ENCODE data around the gene ATP6V1B1.
A peak's percentile ranks its signal among the peaks of the same experiment; 100 is the strongest.
"Not testable (repeated sequence)": the region's sequence is repeated elsewhere in the genome, so short reads cannot be mapped to it uniquely, and the experiment has no call there.

ATP6V1B1 gene

DNA sequence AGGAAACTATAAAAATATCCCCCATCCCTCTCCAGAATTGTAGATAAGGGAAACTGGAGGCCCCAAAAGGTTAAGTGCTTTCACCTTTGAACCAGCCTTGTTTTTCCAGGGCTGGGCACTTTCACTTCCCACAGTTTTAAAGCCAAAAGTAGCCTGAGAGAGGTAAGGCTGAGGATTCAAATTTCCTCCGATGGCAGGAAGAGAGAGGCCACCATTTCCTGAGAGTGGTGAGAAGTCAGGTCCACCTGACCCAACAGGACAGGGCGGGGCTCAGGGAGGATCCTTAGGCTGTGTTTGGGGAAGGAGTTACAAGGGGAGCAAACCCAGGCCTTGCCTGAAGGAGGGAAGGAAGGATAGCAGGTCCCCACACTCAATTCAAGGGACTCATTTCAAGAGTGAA, 63.7 kb downstream of the ATP6V1B1 start:
- no peak for DNase-seq (ENCODE audit: low read depth)

DNA sequence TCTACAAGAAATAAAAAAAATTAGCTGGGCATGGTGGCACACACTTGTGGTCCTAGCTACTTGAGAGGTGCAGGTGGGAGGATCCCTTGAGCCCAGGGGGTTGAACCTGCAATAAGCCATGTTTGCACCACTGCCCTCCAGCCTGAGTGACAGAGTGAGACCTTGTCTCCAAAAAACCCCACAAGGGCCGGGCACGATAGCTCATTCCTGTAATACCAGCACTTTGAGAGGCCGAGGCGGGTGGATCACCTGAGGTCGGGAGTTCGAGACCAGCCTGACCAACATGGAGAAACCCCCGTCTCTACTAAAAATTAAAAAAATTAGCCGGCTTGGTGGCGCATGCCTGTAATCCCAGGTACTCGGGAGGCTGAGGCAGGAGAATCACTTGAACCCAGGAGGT, 64.2 kb downstream of the ATP6V1B1 start:
- not testable (repeated sequence) for DNase-seq (ENCODE audit: low read depth); H3K4me3 ChIP-seq (ENCODE audit: low read depth, low read length)

More for the DNA sequence above, 63.7 kb downstream of the ATP6V1B1 start:
- TF ChIP-seq POLR2A (IDR thresholded peaks at IDR 0.05; ENCODE audit: extremely low read depth, insufficient read length), result no peak
- TF ChIP-seq MYC (IDR thresholded peaks at IDR 0.05; ENCODE audit: low read depth, low read length), result no peak
- TF ChIP-seq, protein P1, sequence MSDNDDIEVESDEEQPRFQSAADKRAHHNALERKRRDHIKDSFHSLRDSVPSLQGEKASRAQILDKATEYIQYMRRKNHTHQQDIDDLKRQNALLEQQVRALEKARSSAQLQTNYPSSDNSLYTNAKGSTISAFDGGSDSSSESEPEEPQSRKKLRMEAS (IDR thresholded peaks at IDR 0.05; ENCODE audit: low read depth, low read length), result no peak
- TF ChIP-seq, protein P2, sequence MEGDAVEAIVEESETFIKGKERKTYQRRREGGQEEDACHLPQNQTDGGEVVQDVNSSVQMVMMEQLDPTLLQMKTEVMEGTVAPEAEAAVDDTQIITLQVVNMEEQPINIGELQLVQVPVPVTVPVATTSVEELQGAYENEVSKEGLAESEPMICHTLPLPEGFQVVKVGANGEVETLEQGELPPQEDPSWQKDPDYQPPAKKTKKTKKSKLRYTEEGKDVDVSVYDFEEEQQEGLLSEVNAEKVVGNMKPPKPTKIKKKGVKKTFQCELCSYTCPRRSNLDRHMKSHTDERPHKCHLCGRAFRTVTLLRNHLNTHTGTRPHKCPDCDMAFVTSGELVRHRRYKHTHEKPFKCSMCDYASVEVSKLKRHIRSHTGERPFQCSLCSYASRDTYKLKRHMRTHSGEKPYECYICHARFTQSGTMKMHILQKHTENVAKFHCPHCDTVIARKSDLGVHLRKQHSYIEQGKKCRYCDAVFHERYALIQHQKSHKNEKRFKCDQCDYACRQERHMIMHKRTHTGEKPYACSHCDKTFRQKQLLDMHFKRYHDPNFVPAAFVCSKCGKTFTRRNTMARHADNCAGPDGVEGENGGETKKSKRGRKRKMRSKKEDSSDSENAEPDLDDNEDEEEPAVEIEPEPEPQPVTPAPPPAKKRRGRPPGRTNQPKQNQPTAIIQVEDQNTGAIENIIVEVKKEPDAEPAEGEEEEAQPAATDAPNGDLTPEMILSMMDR (IDR thresholded peaks at IDR 0.05; ENCODE audit: low read depth, low read length), result no peak
- H3K4me3 ChIP-seq (ENCODE audit: low read depth, low read length), result no peak overlapping the region

DNA sequence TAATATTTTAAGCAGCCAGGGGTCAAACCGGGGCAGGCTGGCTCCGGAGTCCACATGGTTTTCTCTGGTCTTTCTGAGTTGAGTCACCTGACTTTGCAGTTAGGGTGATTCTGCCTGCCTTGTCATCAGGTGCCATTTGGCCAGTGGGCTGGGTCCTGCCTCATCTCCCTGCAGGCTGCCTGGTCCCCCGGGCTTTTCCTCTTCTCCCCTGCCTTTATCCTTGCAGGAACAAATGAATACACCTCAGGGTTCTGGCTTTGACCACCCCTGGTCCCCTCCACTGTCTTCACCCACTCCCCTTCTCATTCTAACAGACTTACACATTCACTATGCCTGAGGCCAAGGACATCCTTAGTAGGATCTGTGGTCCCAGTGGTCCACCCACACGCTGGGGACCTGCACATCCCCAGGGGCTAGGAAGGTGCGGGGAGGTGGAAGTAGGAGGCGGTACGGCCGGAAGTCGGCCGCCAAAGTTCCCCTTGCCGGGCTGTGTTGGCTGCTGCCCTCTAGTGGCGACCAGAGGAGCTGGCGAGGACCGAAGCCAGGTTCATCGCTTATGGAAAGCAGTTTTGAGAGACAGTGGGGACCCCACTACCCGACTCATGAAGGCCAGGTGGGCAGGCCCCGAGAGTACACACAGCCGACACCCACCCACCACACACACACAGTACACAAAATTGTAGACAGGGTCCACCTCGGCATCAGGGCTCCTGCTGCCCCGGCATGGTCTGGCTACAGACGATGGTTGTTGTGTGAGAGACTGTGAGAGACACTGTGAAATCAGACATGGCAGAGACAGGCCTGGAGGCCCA, 65.3 kb downstream of the ATP6V1B1 start:
- TF ChIP-seq POLR2A (IDR thresholded peaks at IDR 0.05; ENCODE audit: extremely low read depth, insufficient read length) (peak; percentile 19), MYC (IDR thresholded peaks at IDR 0.05; ENCODE audit: low read depth, low read length) (peak; percentile 35)
- TF ChIP-seq, protein P2 (IDR thresholded peaks at IDR 0.05; ENCODE audit: low read depth, low read length), result peak; percentile 97
- TF ChIP-seq, protein P1 (IDR thresholded peaks at IDR 0.05; ENCODE audit: low read depth, low read length), result no peak; the same call in 1 of the 2 replicates
- peak; percentile 84 for DNase-seq (ENCODE audit: low read depth)
- H3K4me3 ChIP-seq (ENCODE audit: low read depth, low read length), result peak overlapping the region; percentile 55

DNA sequence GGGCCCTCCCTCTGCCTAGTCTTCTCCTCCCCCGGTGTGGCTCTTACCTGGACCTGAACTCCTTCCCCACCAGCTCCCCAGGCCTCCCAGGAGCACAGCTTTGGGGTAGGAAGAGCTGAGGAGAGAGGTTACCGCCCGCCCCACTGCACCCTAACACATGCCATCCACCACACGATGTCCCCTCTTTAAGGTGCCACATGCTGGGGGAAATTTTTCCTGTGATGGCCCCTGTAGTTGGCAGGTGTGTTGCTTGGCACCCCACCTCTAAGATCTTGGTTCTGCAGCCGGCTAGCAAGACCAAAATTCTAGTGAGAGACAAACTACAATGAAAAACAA, 65.9 kb downstream of the ATP6V1B1 start:
- no peak overlapping the region for H3K4me3 ChIP-seq (ENCODE audit: low read depth, low read length)
- no peak for DNase-seq (ENCODE audit: low read depth)
- TF ChIP-seq MYC (IDR thresholded peaks at IDR 0.05; ENCODE audit: low read depth, low read length) (no peak), POLR2A (IDR thresholded peaks at IDR 0.05; ENCODE audit: extremely low read depth, insufficient read length) (no peak)
- TF ChIP-seq, protein P2 (IDR thresholded peaks at IDR 0.05; ENCODE audit: low read depth, low read length), result no peak

DNA sequence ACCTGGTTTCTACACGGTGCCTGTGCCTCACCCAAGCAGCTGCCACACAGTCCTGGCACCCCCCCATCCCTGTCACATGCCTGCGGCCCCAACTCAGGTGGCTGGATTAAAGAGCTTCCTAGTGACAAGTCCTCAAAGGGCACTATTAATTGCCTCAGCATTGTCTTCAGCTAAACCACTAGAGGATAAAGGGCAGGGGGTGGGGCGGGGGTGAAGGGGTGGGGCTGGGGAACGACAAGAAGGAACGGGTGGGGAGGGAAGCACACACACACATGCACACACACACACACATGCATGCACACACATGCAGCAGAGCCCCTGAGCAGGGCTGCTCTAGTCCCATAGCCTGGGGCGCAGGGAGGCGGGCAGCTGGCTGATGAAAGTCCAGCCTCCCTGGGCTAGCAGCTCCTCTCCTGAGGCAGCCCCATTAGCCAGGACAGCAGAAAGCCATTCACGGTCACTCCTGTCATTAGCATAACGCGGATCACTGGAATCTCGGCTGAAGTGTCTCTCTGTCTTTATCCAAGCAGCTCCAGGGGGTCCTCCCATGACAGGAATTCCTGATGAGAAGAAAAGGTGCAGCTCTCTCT, 66.4 kb downstream of the ATP6V1B1 start:
- no peak for TF ChIP-seq MYC (IDR thresholded peaks at IDR 0.05; ENCODE audit: low read depth, low read length)
- TF ChIP-seq, protein P2 (IDR thresholded peaks at IDR 0.05; ENCODE audit: low read depth, low read length), result no peak
- TF ChIP-seq, protein P1 (IDR thresholded peaks at IDR 0.05; ENCODE audit: low read depth, low read length), result no peak
- DNase-seq (ENCODE audit: low read depth), result no peak
- no peak overlapping the region for H3K4me3 ChIP-seq (ENCODE audit: low read depth, low read length)

DNA sequence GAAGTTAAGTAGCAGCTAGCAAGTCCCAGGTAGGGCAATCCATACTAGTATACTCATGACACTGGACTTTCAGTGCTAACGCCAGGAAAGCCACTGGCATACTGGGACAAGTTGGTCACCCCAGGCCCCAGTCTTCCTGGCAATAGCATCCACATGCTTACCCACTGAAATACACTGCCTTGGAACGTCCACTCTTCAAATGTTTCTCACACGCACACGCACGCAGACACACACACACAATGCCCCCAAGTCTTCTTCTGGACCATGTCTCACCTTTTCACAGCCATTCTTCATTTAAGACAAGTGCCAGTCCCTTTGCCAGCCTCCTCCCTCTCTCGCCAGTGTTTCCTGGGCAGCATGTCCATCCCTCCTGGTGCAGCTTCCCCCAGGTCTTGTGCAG, 67.7 kb downstream of the ATP6V1B1 start:
- no peak for DNase-seq (ENCODE audit: low read depth)
- H3K4me3 ChIP-seq (ENCODE audit: low read depth, low read length), result no peak overlapping the region
- TF ChIP-seq MYC (IDR thresholded peaks at IDR 0.05; ENCODE audit: low read depth, low read length) (no peak), POLR2A (IDR thresholded peaks at IDR 0.05; ENCODE audit: extremely low read depth, insufficient read length) (no peak)
- TF ChIP-seq, protein P1 (IDR thresholded peaks at IDR 0.05; ENCODE audit: low read depth, low read length), result no peak
- TF ChIP-seq, protein P2 (IDR thresholded peaks at IDR 0.05; ENCODE audit: low read depth, low read length), result no peak

All from NB4 (cell line).